Transverse colon (tissue), 4 donors: ENCODE data around the gene GSDME.

Source experiments
- CTCF ChIP-seq, 5 experiments: fragments of 200-600 bp in 3 of 5; fragments of 450-650 bp in 2 of 5; sonication (generic) in 3 of 5; IDR thresholded peaks; 1 replicate in 2 of 5; 2 replicates in 3 of 5; pipeline ENCODE4 v1.5.1; 2016 to 2017; ENCODE audit warnings: antibody characterized with exemption in 5 of 5, inconsistent platforms in 3 of 5, mild to moderate bottlenecking in 2 of 5, moderate library complexity in 1 of 5
- EP300 ChIP-seq: sonication (generic); formaldehyde crosslinking; IDR thresholded peaks from one replicate; pipeline ENCODE4 v1.6.1; 2017; ENCODE audit warnings: antibody characterized with exemption, low read depth
- POLR2A ChIP-seq: fragments of 450-650 bp; IDR thresholded peaks from one replicate; pipeline ENCODE4 v1.6.1; 2016; ENCODE audit warnings: antibody characterized with exemption, mild to moderate bottlenecking, moderate library complexity
- POLR2AphosphoS5 ChIP-seq, 3 donors: sonication (generic); formaldehyde crosslinking; IDR thresholded peaks; one replicate each; pipeline ENCODE4 v1.6.1; 2016; ENCODE audit warnings: antibody characterized with exemption in 3 of 3

DNA sequence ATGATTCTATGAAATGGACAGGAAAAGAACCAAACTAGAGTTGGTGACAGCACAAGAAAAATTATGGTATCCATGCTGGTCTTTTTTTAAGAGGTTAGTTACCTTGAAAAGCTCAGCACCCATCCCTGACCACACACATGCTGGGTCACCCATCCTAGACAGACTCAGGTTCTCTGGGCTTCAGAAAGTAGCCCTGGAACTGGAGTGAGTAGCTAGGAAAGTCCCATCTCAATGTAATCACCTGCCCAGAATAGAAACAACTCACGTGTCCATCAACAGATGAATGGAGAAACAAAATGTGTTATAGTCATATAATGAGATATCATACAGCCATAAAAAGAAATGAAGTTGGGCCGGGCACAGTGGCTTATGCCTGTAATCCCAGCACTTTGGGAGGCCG, 37.0 kb downstream of the GSDME start:
- TF ChIP-seq CTCF (IDR thresholded peaks at IDR 0.05) (no peak), POLR2AphosphoS5 (IDR thresholded peaks at IDR 0.05) (no peak), EP300 (no peak), POLR2A (no peak)
